Prostate gland (tissue), 2 donors: ENCODE results near the gene MAP3K7CL.

ENCODE experiments used
- CTCF ChIP-seq, 4 experiments: fragments of 200-600 bp in 2 of 4; fragments of 450-650 bp in 2 of 4; sonication (generic) in 2 of 4; IDR thresholded peaks; 1 replicate in 3 of 4; 2 replicates in 1 of 4; pipeline ENCODE4 v1.5.1; 2016 to 2019; ENCODE audit warnings: antibody characterized with exemption in 4 of 4, mild to moderate bottlenecking in 2 of 4, moderate library complexity in 2 of 4
- POLR2A ChIP-seq: fragments of 450-650 bp; IDR thresholded peaks from one replicate; pipeline ENCODE4 v1.6.1; 2016; ENCODE audit warnings: antibody characterized with exemption, mild to moderate bottlenecking
- POLR2AphosphoS5 ChIP-seq: sonication (generic); formaldehyde crosslinking; IDR thresholded peaks from one replicate; pipeline ENCODE4 v1.6.1; 2017; ENCODE audit warnings: antibody characterized with exemption

- TF ChIP-seq CTCF (IDR thresholded peaks at IDR 0.05) (no peak), POLR2AphosphoS5 (no peak), POLR2A (no peak)
Measured at GRCh38 chr21:29096218-29097015, 34.0 kb upstream of the MAP3K7CL start.
